Esophagus (tissue), 2 donors: ENCODE measurements around the gene WDR19. TPM values are rescaled to one million over a fixed set of nuclear protein-coding genes. Genes with fewer than 3 reads are reported as not detected.
"Not testable (repeated sequence)": the region's sequence is repeated elsewhere in the genome, so short reads cannot be mapped to it uniquely, and the experiment has no call there.

Experiments
- H3K27ac ChIP-seq, 2 donors: one replicate each; pipeline ENCODE4 v1.5.1; 2013; ENCODE audit warnings: low read depth in 2 of 2, mild to moderate bottlenecking in 2 of 2, inconsistent platforms in 1 of 2, low read length in 1 of 2, moderate library complexity in 1 of 2
- H3K27me3 ChIP-seq, 2 donors: one replicate each; pipeline ENCODE4 v1.6.1; 2013; ENCODE audit warnings: low read length in 2 of 2, control low read depth in 1 of 2, mild to moderate bottlenecking in 1 of 2; ENCODE audit not compliant: insufficient read depth in 2 of 2, control insufficient read depth in 1 of 2
- H3K36me3 ChIP-seq, 2 donors: one replicate each; pipeline ENCODE4 v1.6.1; 2013; ENCODE audit warnings: low read length in 1 of 2; ENCODE audit not compliant: control insufficient read depth in 2 of 2, insufficient read depth in 2 of 2
- H3K4me1 ChIP-seq, 2 donors: one replicate each; pipeline ENCODE4 v1.6.1; 2013; ENCODE audit warnings: low read length in 1 of 2; ENCODE audit not compliant: control insufficient read depth in 2 of 2, insufficient read depth in 2 of 2
- H3K4me3 ChIP-seq, 2 donors: one replicate each; pipeline ENCODE4 v1.5.1; 2013; ENCODE audit warnings: low read length in 2 of 2, mild to moderate bottlenecking in 2 of 2, low read depth in 1 of 2, moderate library complexity in 1 of 2
- H3K9me3 ChIP-seq, 2 donors: one replicate each; pipeline ENCODE4 v1.6.1; 2013; ENCODE audit warnings: mild to moderate bottlenecking in 2 of 2, low read depth in 1 of 2, low read length in 1 of 2, moderate library complexity in 1 of 2; ENCODE audit not compliant: control insufficient read depth in 2 of 2, insufficient read depth in 1 of 2
- WGBS, 2 donors: extraction: QIAGEN DNeasy Blood & Tissue Kit; methylation state at CpG; one replicate each; pipeline ENCODE4 v1.1.7; 2013; 5-methylcytosine and 5-hydroxymethylcytosine counted together
- polyA plus RNA-seq, 2 donors: library from polyadenylated mRNA; stranded (reverse); fragments of 200-250 nt; gene quantifications; one replicate each; pipeline ENCODE4 v1.2.3, GENCODE V29; 2013
- donor health status: healthy with polysubstance abuse.
- donor health status: Bipolar disorder and iron deficiency.

WDR19 gene
- polyA plus RNA-seq, 2 donors: 11.1 to 12.4 TPM

DNA sequence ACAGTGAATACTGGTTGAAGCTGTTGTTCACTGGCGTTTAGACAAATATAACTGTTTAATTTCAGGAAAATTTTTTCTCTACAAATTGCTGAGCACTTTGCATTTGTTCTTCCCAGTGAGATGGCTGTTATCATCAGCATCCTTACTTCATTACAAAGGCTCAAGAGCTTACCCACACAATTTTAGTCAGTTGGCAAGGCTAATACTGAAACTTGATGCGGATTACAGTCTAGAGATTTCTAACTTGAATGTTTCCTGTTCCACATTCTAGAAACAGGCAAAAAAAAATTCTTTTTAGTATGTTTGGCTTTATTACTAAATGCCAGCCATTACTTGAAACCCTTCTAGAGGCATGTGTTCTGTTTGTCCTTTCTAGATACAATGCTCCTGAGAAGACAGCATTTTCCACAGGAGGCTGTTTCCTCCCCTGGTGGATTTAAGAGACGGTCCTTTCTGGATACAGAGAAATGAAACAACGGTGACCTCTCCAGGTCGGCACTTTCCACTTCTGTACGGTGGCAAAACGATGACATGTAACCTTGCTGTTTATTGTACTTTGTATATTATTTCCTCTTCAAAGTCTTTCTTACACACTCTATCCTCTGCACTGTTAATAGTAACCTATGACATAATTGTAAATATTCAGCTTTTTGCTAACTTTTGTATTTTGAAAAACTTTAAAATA is 102.9 kb downstream of the WDR19 start:
- H3K4me3 ChIP-seq: no peak overlapping the region
- WGBS, 2 donors: 69 to 71% methylated on average over 7 of the region's 7 CpGs

GRCh38 chr4:39285853-39286252 is 103.5 kb downstream of the WDR19 start:
- H3K36me3 ChIP-seq: peaks cover 8 to 13% of the 10 kb centered on the region in 2 donors
- H3K27me3 ChIP-seq: no peaks in the 10 kb centered on the region
- H3K9me3 ChIP-seq: no peaks in the 10 kb centered on the region
- whole genome bisulfite sequencing, 2 donors: 92 to 96% methylated on average over 2 of the region's 2 CpGs
- H3K4me1 ChIP-seq: no peaks in the 10 kb centered on the region
- no peak overlapping the region for H3K4me3 ChIP-seq
- no peak overlapping the region for H3K27ac ChIP-seq

More for the DNA sequence above, 102.9 kb downstream of the WDR19 start:
- peaks cover 8 to 13% of the 10 kb centered on the region in 2 donors for H3K36me3 ChIP-seq
- H3K4me1 ChIP-seq: no peaks in the 10 kb centered on the region
- H3K27ac ChIP-seq: no peak overlapping the region
- H3K27me3 ChIP-seq: no peaks in the 10 kb centered on the region
- H3K9me3 ChIP-seq: no peaks in the 10 kb centered on the region

GRCh38 chr4:39286263-39286662 is 103.9 kb downstream of the WDR19 start:
- no peak overlapping the region for H3K27ac ChIP-seq
- WGBS, 2 donors: 93 to 97% methylated on average over 2 of the region's 2 CpGs
- peaks cover 8 to 13% of the 10 kb centered on the region in 2 donors for H3K36me3 ChIP-seq

GRCh38 chr4:39287223-39287622 is 104.9 kb downstream of the WDR19 start:
- no peak overlapping the region for H3K4me3 ChIP-seq
- no peaks in the 10 kb centered on the region for H3K4me1 ChIP-seq
- WGBS, 2 donors: 90 to 93% methylated on average over 4 of the region's 4 CpGs
- H3K27ac ChIP-seq: no peak overlapping the region
- no peaks in the 10 kb centered on the region for H3K27me3 ChIP-seq
- peaks cover 8 to 20% of the 10 kb centered on the region in 2 donors for H3K36me3 ChIP-seq
- H3K9me3 ChIP-seq: no peaks in the 10 kb centered on the region

More at GRCh38 chr4:39286263-39286662, 103.9 kb downstream of the WDR19 start:
- Histone ChIP-seq H3K27me3 (no peaks in the 10 kb centered on the region), H3K4me1 (no peaks in the 10 kb centered on the region), H3K4me3 (no peak overlapping the region), H3K9me3 (no peaks in the 10 kb centered on the region)

DNA sequence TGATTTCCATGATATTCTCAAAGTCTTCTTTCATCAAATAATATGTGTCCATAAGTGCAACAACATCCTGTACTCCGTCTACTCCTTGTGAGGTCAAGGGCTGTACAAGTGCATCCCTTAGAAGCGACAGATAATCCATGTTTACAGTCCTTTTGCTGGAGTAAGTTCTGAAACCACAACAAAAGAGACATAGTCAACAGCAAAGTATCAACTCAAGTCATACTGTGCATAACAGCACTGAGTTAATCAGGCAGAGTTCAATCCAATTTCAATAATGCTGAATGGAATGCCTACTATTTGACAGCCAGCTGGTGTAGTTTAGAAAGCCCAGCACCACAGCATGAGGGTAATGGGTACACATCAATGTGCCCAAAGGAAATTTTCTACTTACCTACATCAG is 109.4 kb downstream of the WDR19 start:
- H3K27me3 ChIP-seq: no peaks in the 10 kb centered on the region
- 90 to 93% methylated on average over 2 of the region's 2 CpGs for WGBS, 2 donors
- no peak overlapping the region for H3K4me3 ChIP-seq
- H3K9me3 ChIP-seq: no peaks in the 10 kb centered on the region
- H3K36me3 ChIP-seq: peaks cover 7 to 19% of the 10 kb centered on the region in 2 donors
- no peaks in the 10 kb centered on the region for H3K4me1 ChIP-seq
- H3K27ac ChIP-seq: no peak overlapping the region

- H3K4me3 ChIP-seq, H3K27me3 ChIP-seq, H3K9me3 ChIP-seq, H3K4me1 ChIP-seq, H3K27ac ChIP-seq: not testable (repeated sequence)
- WGBS, 2 donors: 98% methylated on average over 5 of the region's 5 CpGs
- H3K36me3 ChIP-seq: peaks cover 5 to 19% of the 10 kb centered on the region in 2 donors
These were observed 110.1 kb downstream of the WDR19 start for GRCh38 chr4:39292433-39292832.

- Histone ChIP-seq H3K4me1 (no peaks in the 10 kb centered on the region), H3K36me3 (peaks cover 5 to 16% of the 10 kb centered on the region in 2 donors)
- WGBS, 2 donors: 85 to 92% methylated on average over 8 of the region's 8 CpGs
These were observed 113.5 kb downstream of the WDR19 start for GRCh38 chr4:39295784-39296183.

DNA sequence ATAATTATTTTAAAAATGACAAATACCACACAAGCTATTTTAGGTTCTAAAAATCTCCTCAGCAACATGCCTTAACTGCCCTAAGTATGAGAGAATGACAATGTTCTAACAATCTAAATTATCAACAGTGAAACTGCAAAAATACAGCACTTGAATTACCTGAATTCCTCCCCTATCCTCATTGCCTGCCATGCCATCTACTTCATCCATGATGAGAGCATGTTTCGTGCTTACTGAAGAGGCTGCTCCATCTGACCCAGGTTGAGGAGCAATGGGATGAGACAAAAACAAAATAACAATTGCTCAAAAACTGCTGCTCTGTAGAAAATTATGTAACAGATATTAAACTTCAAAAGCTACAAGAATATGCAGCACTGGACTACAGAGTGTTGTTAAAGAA is 120.6 kb downstream of the WDR19 start:
- Histone ChIP-seq H3K27me3 (no peaks in the 10 kb centered on the region), H3K36me3 (peaks cover 5 to 13% of the 10 kb centered on the region in 2 donors), H3K4me3 (no peak overlapping the region), H3K4me1 (no peaks in the 10 kb centered on the region), H3K9me3 (no peaks in the 10 kb centered on the region), H3K27ac (no peak overlapping the region)
- WGBS, 2 donors: 97 to 98% methylated on average over 1 of the region's 1 CpG

More at GRCh38 chr4:39295784-39296183, 113.5 kb downstream of the WDR19 start:
- H3K4me3 ChIP-seq: no peak overlapping the region
- H3K27me3 ChIP-seq: no peaks in the 10 kb centered on the region
- no peaks in the 10 kb centered on the region for H3K9me3 ChIP-seq
- H3K27ac ChIP-seq: no peak overlapping the region

- Histone ChIP-seq H3K4me1 (no peaks in the 10 kb centered on the region), H3K27me3 (no peaks in the 10 kb centered on the region), H3K9me3 (no peaks in the 10 kb centered on the region), H3K36me3 (peaks cover 5 to 17% of the 10 kb centered on the region in 2 donors), H3K27ac (no peak overlapping the region), H3K4me3 (no peak overlapping the region)
- WGBS, 2 donors: 92 to 93% methylated on average over 3 of the region's 3 CpGs
These were observed 121.5 kb downstream of the WDR19 start for GRCh38 chr4:39303871-39304270.

DNA sequence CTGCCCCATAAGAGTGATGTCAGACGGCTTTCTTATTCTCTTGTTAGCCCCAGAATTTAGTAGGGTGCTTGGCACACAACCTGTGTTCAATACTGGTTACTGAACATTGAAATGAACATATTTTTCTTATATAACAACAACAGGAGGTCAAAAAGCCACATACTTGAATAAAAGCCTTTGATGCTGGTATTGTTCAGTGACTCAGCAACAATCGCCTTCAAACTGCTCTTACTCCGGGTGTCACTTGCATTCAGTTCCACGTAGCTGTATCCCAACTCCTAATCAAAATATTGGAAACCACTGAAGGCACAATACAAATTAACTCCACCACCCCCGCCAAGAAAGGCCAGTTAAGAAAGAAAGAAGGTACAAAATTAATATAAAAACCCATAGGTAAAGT is 122.3 kb downstream of the WDR19 start:
- H3K36me3 ChIP-seq: peaks cover 5 to 17% of the 10 kb centered on the region in 2 donors

More for the DNA sequence above, 122.3 kb downstream of the WDR19 start:
- 81 to 87% methylated on average over 5 of the region's 5 CpGs for WGBS, 2 donors
- Histone ChIP-seq H3K27me3 (no peaks in the 10 kb centered on the region), H3K27ac (no peak overlapping the region), H3K4me1 (no peaks in the 10 kb centered on the region), H3K9me3 (no peaks in the 10 kb centered on the region), H3K4me3 (no peak overlapping the region)
